ENCODE measurements around the gene SNX30. TPM values are rescaled to one million over a fixed set of nuclear protein-coding genes. Genes with fewer than 3 reads are reported as not detected.

Gene SNX30
- total and polyA plus RNA-seq, 2 donors (not counting 1 experiment from before 2014, with no cell fraction given): 3.8 to 20.6 TPM

DNA sequence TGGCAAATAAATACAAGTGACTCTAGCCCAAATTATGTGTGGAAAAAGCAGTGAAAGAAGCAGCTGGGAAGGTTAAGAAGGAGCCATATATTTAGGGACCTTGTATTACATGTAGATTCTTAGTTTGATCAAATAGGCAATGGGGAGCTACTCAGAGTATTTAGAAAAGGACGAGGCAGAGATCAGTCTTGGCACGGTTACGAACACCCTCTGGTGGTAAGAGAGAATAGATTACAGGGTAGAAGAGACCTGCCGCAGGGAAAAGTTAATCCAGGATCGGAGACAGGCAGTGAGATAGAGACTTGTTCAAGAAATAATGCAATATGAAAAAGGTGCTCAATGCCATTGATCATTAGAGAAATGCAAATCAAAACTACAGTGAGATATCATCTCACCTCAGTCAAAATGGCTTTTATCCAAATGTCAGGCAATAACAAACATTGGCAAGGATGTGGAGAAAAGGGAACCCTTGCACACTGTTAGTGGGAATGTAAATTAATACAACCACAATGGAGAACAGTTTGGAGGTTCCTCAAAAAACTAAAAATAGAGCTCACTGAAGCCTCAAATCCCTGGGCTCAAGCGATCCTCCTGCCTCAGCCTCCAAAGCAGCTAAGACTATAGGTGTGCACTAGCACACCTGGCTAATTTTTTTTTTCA is 44.7 kb upstream of the SNX30 start:
- peaks cover 3 to 22% of the 10 kb centered on the region in 2 experiments for H3K36me3 ChIP-seq (replicated peaks in 1 of 2; ENCODE audit: control extremely low read depth in 1 of 2, control insufficient read depth in 1 of 2, extremely low read depth in 1 of 2, insufficient read depth in 2 of 2, low read length in 1 of 2)
- H3K27me3 Mint-ChIP-seq: no peaks in the 10 kb centered on the region
- no peak for ATAC-seq (ENCODE audit: low read depth)
- H4K20me1 ChIP-seq (ENCODE audit: control insufficient read depth, insufficient read depth, low read length, poor library complexity, severe bottlenecking): peaks cover 20% of the 10 kb centered on the region
- no peak overlapping the region for H3K9ac ChIP-seq (ENCODE audit: low read length)
- intact Hi-C loops (cut with micrococcal nuclease): no loop called here
- no peaks in the 10 kb centered on the region for H3K4me1 ChIP-seq (ENCODE audit: control insufficient read depth in 2 of 2, insufficient read depth in 2 of 2, low read length in 2 of 2)
- TF ChIP-seq EZH2 (IDR thresholded peaks at IDR 0.05; ENCODE audit: borderline replicate concordance, insufficient read depth, low read depth, low read length, poor library complexity, severe bottlenecking): no peak
- TF ChIP-seq CTCF (IDR thresholded peaks at IDR 0.05): no peak
- H3K27me3 ChIP-seq (replicated peaks in 1 of 4; ENCODE audit: control extremely low read depth in 1 of 4, control insufficient read depth in 3 of 4, insufficient read depth in 4 of 4, low read length in 3 of 4): no peaks in the 10 kb centered on the region
- H3K4me1 Mint-ChIP-seq: peaks cover 12% of the 10 kb centered on the region
- H3K27ac Mint-ChIP-seq: no peak overlapping the region
- H3K27ac ChIP-seq (ENCODE audit: low read length in 2 of 2): no peak overlapping the region
- H3K9me3 Mint-ChIP-seq (ENCODE audit: insufficient read depth): no peaks in the 10 kb centered on the region
- H2AFZ ChIP-seq (ENCODE audit: insufficient read depth, low read depth, low read length, poor library complexity, severe bottlenecking): no peak overlapping the region
- ChIA-PET POLR2A (no interaction called here), CTCF (interaction anchor here (1.1 to 1.4 kb wide), 3 partner anchors 9 to 137 kb away, joined by 3 to 4 read pairs (median 3); no protein-coding TSS in a partner anchor)
- H3K4me3 ChIP-seq (ENCODE audit: control extremely low read depth in 1 of 5, extremely low read depth in 1 of 5, insufficient read depth in 1 of 5, low read depth in 2 of 5, low read length in 4 of 5): no peak overlapping the region
- no peak for DNase-seq
- H3K4me3 Mint-ChIP-seq: no peak overlapping the region
- H3K79me2 ChIP-seq (ENCODE audit: control insufficient read depth, insufficient read depth, low read length): peaks cover 42% of the 10 kb centered on the region
- H3K9me3 ChIP-seq (ENCODE audit: control extremely low read depth in 1 of 3, control insufficient read depth in 2 of 3, insufficient read depth in 1 of 3, low read length in 2 of 3): no peaks in the 10 kb centered on the region
- no peak overlapping the region for H3K4me2 ChIP-seq (replicated peaks; ENCODE audit: low read depth, low read length, poor library complexity, severe bottlenecking)
- WGBS (ENCODE audit: insufficient coverage): 91% methylated on average over 4 of the region's 6 CpGs

- TF ChIP-seq EZH2 (IDR thresholded peaks at IDR 0.05; ENCODE audit: borderline replicate concordance, insufficient read depth, low read depth, low read length, poor library complexity, severe bottlenecking) (no peak), CTCF (IDR thresholded peaks at IDR 0.05) (no peak)
- Histone ChIP-seq H3K4me1 (ENCODE audit: control insufficient read depth in 2 of 2, insufficient read depth in 2 of 2, low read length in 2 of 2) (peaks cover 0 to under 1% of the 10 kb centered on the region in 2 donors), H4K20me1 (ENCODE audit: control insufficient read depth, insufficient read depth, low read length, poor library complexity, severe bottlenecking) (peaks cover 27% of the 10 kb centered on the region), H3K36me3 (replicated peaks in 1 of 2; ENCODE audit: control extremely low read depth in 1 of 2, control insufficient read depth in 1 of 2, extremely low read depth in 1 of 2, insufficient read depth in 2 of 2, low read length in 1 of 2) (peaks cover 0 to 26% of the 10 kb centered on the region in 2 experiments), H3K27ac (ENCODE audit: low read length in 2 of 2) (no peak overlapping the region), H3K9ac (ENCODE audit: low read length) (no peak overlapping the region), H2AFZ (ENCODE audit: insufficient read depth, low read depth, low read length, poor library complexity, severe bottlenecking) (no peak overlapping the region), H3K4me3 (ENCODE audit: control extremely low read depth in 1 of 5, extremely low read depth in 1 of 5, insufficient read depth in 1 of 5, low read depth in 2 of 5, low read length in 4 of 5) (no peak overlapping the region), H3K4me2 (replicated peaks; ENCODE audit: low read depth, low read length, poor library complexity, severe bottlenecking) (no peak overlapping the region), H3K79me2 (ENCODE audit: control insufficient read depth, insufficient read depth, low read length) (peaks cover 69% of the 10 kb centered on the region), H3K27me3 (replicated peaks in 1 of 4; ENCODE audit: control extremely low read depth in 1 of 4, control insufficient read depth in 3 of 4, insufficient read depth in 4 of 4, low read length in 3 of 4) (no peaks in the 10 kb centered on the region), H3K9me3 (ENCODE audit: control extremely low read depth in 1 of 3, control insufficient read depth in 2 of 3, insufficient read depth in 1 of 3, low read length in 2 of 3) (no peaks in the 10 kb centered on the region)
- intact Hi-C loops (cut with micrococcal nuclease): loop anchor here (10.0 kb wide), 3 partner anchors 266 to 1046 kb away; partner anchors contain the start of gene GNG10
- H3K27me3 Mint-ChIP-seq: no peaks in the 10 kb centered on the region
- peaks cover 18% of the 10 kb centered on the region for H3K4me1 Mint-ChIP-seq
- DNase-seq: no peak
- POLR2A ChIA-PET: no interaction called here
- no peak for ATAC-seq (ENCODE audit: low read depth)
- H3K9me3 Mint-ChIP-seq (ENCODE audit: insufficient read depth): no peaks in the 10 kb centered on the region
- no peak overlapping the region for H3K27ac Mint-ChIP-seq
- CTCF ChIA-PET: interaction anchor here (0.7 to 0.8 kb wide), 2 partner anchors 268 to 608 kb away, joined by 3 read pairs; no protein-coding TSS in a partner anchor
- H3K4me3 Mint-ChIP-seq: no peak overlapping the region
- WGBS (ENCODE audit: insufficient coverage): no CpG with 5 or more reads among the region's 7 CpGs
Observed at GRCh38 chr9:112711050-112711689, 39.4 kb upstream of the SNX30 start.

All from B cell (primary cell).